Ishikawa (cell line): ENCODE results near the gene ANKRD11.

Source experiments
- CEBPB ChIP-seq: IDR thresholded peaks from 2 replicates; pipeline ENCODE4 v1.6.1; 2012
- CREB1 ChIP-seq: IDR thresholded peaks from 2 replicates; pipeline ENCODE4 v1.6.1; 2012; ENCODE audit warnings: low read depth
- EP300 ChIP-seq: IDR thresholded peaks from 2 replicates; pipeline ENCODE4 v1.6.1; 2012; ENCODE audit warnings: borderline replicate concordance
- MAX ChIP-seq: IDR thresholded peaks from 2 replicates; pipeline ENCODE4 v1.6.1; 2012
- REST ChIP-seq: IDR thresholded peaks from 2 replicates; pipeline ENCODE4 v1.6.1; 2012; ENCODE audit warnings: low read depth, mild to moderate bottlenecking

- TF ChIP-seq REST (no peak), CEBPB (no peak), MAX (no peak), CREB1 (no peak), EP300 (no peak)
These were observed 3.4 kb upstream of the ANKRD11 start for GRCh38 chr16:89493776-89494175.
